DND-41 (cell line): Measurements from ENCODE around the gene DEFB132.
"Not testable (repeated sequence)": the region's sequence is repeated elsewhere in the genome, so short reads cannot be mapped to it uniquely, and the experiment has no call there.

Experiments used
- ATAC-seq: fragments of 200-7000 bp; cut with Tn5 transposase; 3 replicates; pipeline ENCODE4 v1.9.1; 2021; ENCODE audit warnings: low read depth; ENCODE audit not compliant: insufficient read depth
- DNase-seq: peaks from one replicate; pipeline ENCODE4 v3.0.0-alpha.2; 2020
- H2AFZ ChIP-seq: 2 replicates; pipeline ENCODE4 v1.6.0; 2012; ENCODE audit warnings: low read depth, low read length
- H3K27ac ChIP-seq: 2 replicates; pipeline ENCODE4 v1.5.1; 2012; ENCODE audit warnings: low read length, inconsistent platforms
- H3K27me3 ChIP-seq: fragments of 200-600 bp; sonication (generic); 2 replicates; pipeline ENCODE4 v1.6.0; 2012; ENCODE audit warnings: low read length, mild to moderate bottlenecking, inconsistent platforms; ENCODE audit not compliant: insufficient read depth, poor library complexity
- H3K36me3 ChIP-seq: 2 replicates; pipeline ENCODE4 v1.5.1; 2012; ENCODE audit warnings: low read length, inconsistent platforms; ENCODE audit not compliant: insufficient read depth
- H3K4me1 ChIP-seq: 2 replicates; pipeline ENCODE4 v1.5.1; 2012; ENCODE audit warnings: mild to moderate bottlenecking, low read length; ENCODE audit not compliant: insufficient read depth
- H3K4me2 ChIP-seq: 2 replicates; pipeline ENCODE4 v1.6.0; 2012; ENCODE audit warnings: mild to moderate bottlenecking, moderate library complexity, low read length, inconsistent platforms; ENCODE audit not compliant: insufficient read depth
- H3K4me3 ChIP-seq, 2 experiments: fragments of 200-600 bp in 1 of 2; shearing (Covaris generic) in 1 of 2; 2 replicates each; pipeline ENCODE4 v1.5.1; 2012 to 2016; ENCODE audit warnings: inconsistent platforms in 2 of 2, low read length in 2 of 2, mild to moderate bottlenecking in 2 of 2, low read depth in 1 of 2, moderate library complexity in 1 of 2
- H3K79me2 ChIP-seq: 2 replicates; pipeline ENCODE4 v1.6.0; 2012; ENCODE audit warnings: low read length, inconsistent platforms; ENCODE audit not compliant: insufficient read depth
- H3K9ac ChIP-seq: 2 replicates; pipeline ENCODE4 v1.6.0; 2012; ENCODE audit warnings: low read depth, mild to moderate bottlenecking, inconsistent platforms, low read length, moderate library complexity
- H3K9me3 ChIP-seq: 2 replicates; pipeline ENCODE4 v1.5.1; 2012; ENCODE audit warnings: low read length, moderate library complexity, mild to moderate bottlenecking, inconsistent platforms; ENCODE audit not compliant: insufficient read depth, severe bottlenecking
- H4K20me1 ChIP-seq: 2 replicates; pipeline ENCODE4 v1.6.0; 2012; ENCODE audit warnings: low read length; ENCODE audit not compliant: insufficient read depth
- EZH2 ChIP-seq: IDR thresholded peaks from 3 replicates; pipeline ENCODE4 v1.6.1; 2012; ENCODE audit warnings: borderline replicate concordance, low read depth, mild to moderate bottlenecking, moderate library complexity, low read length, inconsistent platforms; ENCODE audit not compliant: severe bottlenecking
- TF ChIP-seq, protein P1 (sequence below): IDR thresholded peaks from 2 replicates; pipeline ENCODE4 v1.5.1; 2012; ENCODE audit warnings: borderline replicate concordance, low read length, moderate library complexity, mild to moderate bottlenecking; ENCODE audit not compliant: poor library complexity, severe bottlenecking; ENCODE audit errors: extremely low read depth

Gene DEFB132

GRCh38 chr20:242905-243304 is 14.6 kb upstream of the DEFB132 start:
- Histone ChIP-seq H3K9ac (no peak overlapping the region), H3K79me2 (no peaks in the 10 kb centered on the region), H3K36me3 (no peaks in the 10 kb centered on the region), H3K4me2 (no peak overlapping the region), H3K27me3 (peaks cover 17% of the 10 kb centered on the region), H3K4me1 (no peaks in the 10 kb centered on the region), H4K20me1 (no peaks in the 10 kb centered on the region), H2AFZ (no peak overlapping the region), H3K27ac (no peak overlapping the region), H3K9me3 (no peaks in the 10 kb centered on the region), H3K4me3 (no peak overlapping the region)
- no peak for DNase-seq
- TF ChIP-seq, protein P1, sequence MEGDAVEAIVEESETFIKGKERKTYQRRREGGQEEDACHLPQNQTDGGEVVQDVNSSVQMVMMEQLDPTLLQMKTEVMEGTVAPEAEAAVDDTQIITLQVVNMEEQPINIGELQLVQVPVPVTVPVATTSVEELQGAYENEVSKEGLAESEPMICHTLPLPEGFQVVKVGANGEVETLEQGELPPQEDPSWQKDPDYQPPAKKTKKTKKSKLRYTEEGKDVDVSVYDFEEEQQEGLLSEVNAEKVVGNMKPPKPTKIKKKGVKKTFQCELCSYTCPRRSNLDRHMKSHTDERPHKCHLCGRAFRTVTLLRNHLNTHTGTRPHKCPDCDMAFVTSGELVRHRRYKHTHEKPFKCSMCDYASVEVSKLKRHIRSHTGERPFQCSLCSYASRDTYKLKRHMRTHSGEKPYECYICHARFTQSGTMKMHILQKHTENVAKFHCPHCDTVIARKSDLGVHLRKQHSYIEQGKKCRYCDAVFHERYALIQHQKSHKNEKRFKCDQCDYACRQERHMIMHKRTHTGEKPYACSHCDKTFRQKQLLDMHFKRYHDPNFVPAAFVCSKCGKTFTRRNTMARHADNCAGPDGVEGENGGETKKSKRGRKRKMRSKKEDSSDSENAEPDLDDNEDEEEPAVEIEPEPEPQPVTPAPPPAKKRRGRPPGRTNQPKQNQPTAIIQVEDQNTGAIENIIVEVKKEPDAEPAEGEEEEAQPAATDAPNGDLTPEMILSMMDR: no peak
- no peak for TF ChIP-seq EZH2
- ATAC-seq: no peak

DNA sequence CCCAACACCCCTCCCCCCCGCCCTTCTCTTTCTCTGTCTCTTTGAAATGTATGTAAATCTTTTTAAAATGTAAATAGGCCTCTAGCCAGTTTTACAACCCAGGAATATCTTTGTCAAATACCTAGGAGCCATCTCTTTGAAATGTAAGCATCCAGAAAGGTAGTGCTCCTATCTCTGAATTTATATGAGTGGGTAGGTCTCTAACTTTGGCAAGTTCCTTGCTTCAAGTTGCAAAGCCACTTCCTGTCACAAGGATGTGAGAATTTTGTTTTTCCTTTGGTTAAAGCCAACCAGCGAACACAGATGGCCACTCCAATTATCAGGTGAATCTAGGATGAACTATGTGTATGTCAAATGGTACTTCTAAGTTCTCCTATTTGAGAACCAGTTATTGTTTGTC is 6.2 kb upstream of the DEFB132 start:
- Histone ChIP-seq H3K9me3 (no peaks in the 10 kb centered on the region), H3K4me2 (peak overlapping the region; percentile 32; the same call in 1 of the 2 replicates), H3K27me3 (no peaks in the 10 kb centered on the region), H4K20me1 (no peaks in the 10 kb centered on the region), H3K9ac (no peak overlapping the region), H3K79me2 (no peaks in the 10 kb centered on the region), H3K4me1 (peaks cover 19% of the 10 kb centered on the region), H3K27ac (peak overlapping the region; percentile 43), H2AFZ (no peak overlapping the region; the same call in 1 of the 2 replicates), H3K4me3 (no peak overlapping the region), H3K36me3 (no peaks in the 10 kb centered on the region)
- no peak for DNase-seq
- peak; percentile 77 for ATAC-seq
- TF ChIP-seq EZH2: no peak
- TF ChIP-seq, protein P1: no peak

DNA sequence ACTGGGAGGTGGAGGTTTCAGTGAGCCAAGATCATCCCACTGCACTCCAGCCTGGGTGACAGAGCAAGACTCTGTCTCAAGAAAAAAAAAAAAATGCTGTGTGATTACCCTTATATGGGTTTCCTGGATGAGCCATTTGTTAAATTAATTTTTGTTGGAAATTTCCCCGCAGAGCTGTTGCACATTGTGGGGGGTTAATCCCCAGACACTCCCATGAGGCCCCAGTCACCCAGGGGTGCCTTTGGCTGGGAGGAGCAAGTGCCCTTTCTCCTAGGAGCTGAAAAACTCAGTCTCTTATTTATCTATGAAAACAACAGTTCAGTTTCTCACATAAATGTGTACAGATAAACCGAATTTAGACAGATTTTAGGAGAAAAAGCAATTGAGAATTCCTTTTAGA is 4.7 kb upstream of the DEFB132 start:
- H2AFZ ChIP-seq: no peak overlapping the region
- no peak overlapping the region for H3K4me3 ChIP-seq
- no peak overlapping the region for H3K9ac ChIP-seq
- H3K79me2 ChIP-seq: no peaks in the 10 kb centered on the region
- H3K4me1 ChIP-seq: peaks cover 19% of the 10 kb centered on the region
- no peaks in the 10 kb centered on the region for H3K36me3 ChIP-seq
- ATAC-seq: no peak
- no peaks in the 10 kb centered on the region for H3K9me3 ChIP-seq
- TF ChIP-seq EZH2: no peak
- TF ChIP-seq, protein P1: no peak
- no peaks in the 10 kb centered on the region for H3K27me3 ChIP-seq
- no peaks in the 10 kb centered on the region for H4K20me1 ChIP-seq
- no peak overlapping the region for H3K27ac ChIP-seq
- H3K4me2 ChIP-seq: no peak overlapping the region
- no peak for DNase-seq

GRCh38 chr20:253447-253846 is 4.1 kb upstream of the DEFB132 start:
- H3K4me1 ChIP-seq: peaks cover 19% of the 10 kb centered on the region
- not testable (repeated sequence) for H3K27ac ChIP-seq, H3K9me3 ChIP-seq, H3K79me2 ChIP-seq, ATAC-seq, H3K36me3 ChIP-seq, H3K9ac ChIP-seq, H3K4me3 ChIP-seq, DNase-seq, H4K20me1 ChIP-seq, H3K4me2 ChIP-seq, H2AFZ ChIP-seq, H3K27me3 ChIP-seq
